Omental fat pad (tissue), 4 donors: ENCODE data around the gene SLC25A51. TPM values are rescaled to one million over a fixed set of nuclear protein-coding genes. Genes with fewer than 3 reads are reported as not detected.
A peak's percentile ranks its signal among the peaks of the same experiment; 100 is the strongest.
"Not testable (repeated sequence)": the region's sequence is repeated elsewhere in the genome, so short reads cannot be mapped to it uniquely, and the experiment has no call there.

Experiments used
- ATAC-seq: fragments of 150-250 bp; one replicate; pipeline ENCODE4 v1.9.1; 2016; ENCODE audit warnings: mild to moderate bottlenecking, moderate library complexity; ENCODE audit not compliant: low FRiP score
- DNase-seq: peaks from one replicate; pipeline ENCODE4 v3.0.0-alpha.2; 2019; ENCODE audit warnings: low spot score
- CTCF ChIP-seq, 3 donors: fragments of 450-650 bp; IDR thresholded peaks; one replicate each; pipeline ENCODE4 v1.5.1; 2016 to 2017; ENCODE audit warnings: antibody characterized with exemption in 3 of 3, mild to moderate bottlenecking in 3 of 3, moderate library complexity in 2 of 3
- total RNA-seq, 4 donors: library from RNA; depleted of rRNA; stranded (reverse); fragments of >200 nt; gene quantifications; one replicate each; pipeline ENCODE4 v1.1.0, GENCODE V29; 2016

Gene SLC25A51
- total RNA-seq, 4 donors from 2014 or later: 34.5 to 59.1 (median 52.0) TPM

GRCh38 chr9:37915911-37916470, 12.1 kb upstream of the SLC25A51 start:
- ATAC-seq (no peak), DNase-seq (no peak)
- TF ChIP-seq CTCF (IDR thresholded peaks at IDR 0.05): no peak

- DNase-seq (no peak), ATAC-seq (no peak)
- no peak for TF ChIP-seq CTCF (IDR thresholded peaks at IDR 0.05)
These were observed 10.9 kb upstream of the SLC25A51 start for GRCh38 chr9:37914701-37915358.

- no peak for ATAC-seq
- DNase-seq: no peak
- TF ChIP-seq CTCF (IDR thresholded peaks at IDR 0.05): no peak
These were observed 10.2 kb upstream of the SLC25A51 start for GRCh38 chr9:37914154-37914551.

- peak in 1 of 3 donors; percentile 95 for TF ChIP-seq CTCF (IDR thresholded peaks at IDR 0.05)
- ATAC-seq: peak; percentile 68
- peak; percentile 89 for DNase-seq
These were observed 9.7 kb upstream of the SLC25A51 start for GRCh38 chr9:37913480-37914153.

- ATAC-seq (no peak), DNase-seq (no peak)
These were observed 7.3 kb upstream of the SLC25A51 start for GRCh38 chr9:37911271-37911681.

GRCh38 chr9:37910271-37910670, 6.3 kb upstream of the SLC25A51 start:
- no peak for DNase-seq
- ATAC-seq: no peak
- TF ChIP-seq CTCF (IDR thresholded peaks at IDR 0.05): no peak

More at GRCh38 chr9:37911271-37911681, 7.3 kb upstream of the SLC25A51 start:
- TF ChIP-seq CTCF (IDR thresholded peaks at IDR 0.05): no peak

- not testable (repeated sequence) for ATAC-seq, DNase-seq
These were observed 5.9 kb upstream of the SLC25A51 start for GRCh38 chr9:37909836-37910235.
